Stimulated activated CD4-positive, alpha-beta T cell treated with anti-CD3 and anti-CD28 coated beads, TNF-alpha, amount 100 ng/mL, for 24 hours (primary cell): Measurements from ENCODE around the gene UQCRC1.
"Not testable (repeated sequence)": the region's sequence is repeated elsewhere in the genome, so short reads cannot be mapped to it uniquely, and the experiment has no call there.

Experiments
- DNase-seq, 3 experiments: peaks; one replicate each; pipeline ENCODE4 v3.0.0-alpha.2; 2020; ENCODE audit warnings: low read depth in 3 of 3

Gene UQCRC1

DNA sequence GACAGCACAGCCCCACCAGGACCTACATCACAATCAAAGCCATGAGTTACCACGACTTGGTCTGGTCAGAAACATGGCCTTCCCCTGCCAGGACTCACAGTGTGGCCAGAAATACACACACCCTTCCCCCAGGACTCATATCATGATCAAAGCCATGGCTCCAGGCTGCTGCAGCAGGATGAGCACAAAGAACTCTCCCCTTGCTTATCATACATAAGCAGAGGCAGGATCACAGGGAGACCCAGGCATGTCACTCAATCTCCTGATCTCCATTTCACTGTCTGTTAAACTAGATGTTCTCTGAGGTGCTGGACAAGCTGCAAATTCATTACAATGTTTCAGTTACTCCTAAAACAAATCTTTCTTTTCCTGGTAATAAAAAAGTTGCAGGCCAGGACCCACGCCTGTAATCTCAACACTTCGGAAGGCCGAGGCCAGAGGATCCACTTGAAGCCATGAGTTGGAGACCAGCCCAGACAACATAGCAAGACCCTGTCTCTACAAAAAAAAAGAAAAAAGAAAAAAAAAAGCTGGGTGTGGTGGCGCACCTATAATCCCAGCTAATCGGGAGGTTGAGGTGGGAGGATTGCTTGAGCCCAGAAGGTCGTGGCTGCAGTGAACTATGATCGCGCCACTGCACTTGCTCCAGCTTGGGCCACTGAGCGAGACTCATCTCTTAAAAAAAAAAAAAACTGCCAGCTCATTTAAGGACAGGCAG lies 54.1 kb downstream of the UQCRC1 start:
- no peak for DNase-seq

- DNase-seq = no peak
Observed at GRCh38 chr3:48553886-48554845, 55.3 kb downstream of the UQCRC1 start.

- no peak for DNase-seq
Observed at GRCh38 chr3:48553361-48553760, 56.1 kb downstream of the UQCRC1 start.

- DNase-seq = no peak
Observed at GRCh38 chr3:48552111-48552951, 57.1 kb downstream of the UQCRC1 start.

GRCh38 chr3:48551651-48552050 lies 57.8 kb downstream of the UQCRC1 start:
- DNase-seq = not testable (repeated sequence)
